ENCODE data around the gene CPNE7. TPM values are rescaled to one million over a fixed set of nuclear protein-coding genes. Genes with fewer than 3 reads are reported as not detected.

Gene CPNE7
- polyA plus RNA-seq, 1 donor from 2014 or later, result 0.15 TPM

DNA sequence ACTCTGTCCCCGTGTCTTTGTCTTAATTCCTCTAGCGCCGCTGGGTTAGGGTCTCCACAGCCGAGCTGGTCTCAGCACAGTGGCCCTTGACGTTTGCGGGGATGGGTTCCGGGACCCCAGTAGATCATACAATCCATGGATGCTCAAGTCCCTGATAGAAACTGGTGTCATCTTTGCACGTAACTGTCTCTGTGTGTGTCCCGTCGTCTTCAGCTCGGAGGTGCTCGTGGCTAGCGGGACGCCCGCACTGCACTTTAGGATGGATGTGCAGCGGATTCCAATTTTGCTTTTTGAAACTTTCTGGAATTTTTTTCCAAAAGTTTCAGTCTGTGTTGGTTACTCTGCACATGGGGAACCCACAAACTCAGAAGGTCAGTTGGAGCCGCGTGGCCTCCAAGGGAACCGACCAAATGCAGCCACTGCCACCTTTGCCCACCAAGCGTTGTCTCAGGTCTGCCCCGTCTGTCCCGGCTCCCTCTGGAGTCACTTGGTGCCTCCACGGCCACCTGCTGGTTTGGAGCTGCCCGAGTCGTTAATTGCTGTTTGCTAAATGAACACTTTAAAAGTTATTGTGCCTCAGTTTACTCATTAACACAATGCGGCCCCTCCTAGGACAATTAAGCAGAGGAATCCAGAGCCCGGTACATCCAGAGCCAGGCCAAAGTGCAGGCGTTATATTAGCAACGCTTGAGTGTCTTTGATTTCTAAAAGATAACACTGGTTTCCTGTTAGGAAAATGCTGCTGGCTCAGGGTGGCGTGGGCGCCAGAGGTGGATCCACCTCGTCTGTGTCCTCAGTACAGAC is 32.6 kb downstream of the CPNE7 start:
- Histone ChIP-seq H3K36me3 (ENCODE audit: insufficient read depth, low read length) (no peaks in the 10 kb centered on the region), H3K4me2 (ENCODE audit: low read length) (no peak overlapping the region), H3K9ac (ENCODE audit: low read length) (no peak overlapping the region), H3K4me3 (ENCODE audit: low read length) (no peak overlapping the region), H3K27ac (ENCODE audit: low read length) (no peak overlapping the region), H3F3A (ENCODE audit: insufficient read depth, low read length, poor library complexity, severe bottlenecking) (no peaks in the 10 kb centered on the region), H3K27me3 (ENCODE audit: insufficient read depth, low read depth, low read length) (no peaks in the 10 kb centered on the region), H3K9me3 (ENCODE audit: low read length) (no peaks in the 10 kb centered on the region), H3K9me2 (ENCODE audit: insufficient read depth, low read length) (no peaks in the 10 kb centered on the region), H2AFZ (ENCODE audit: low read depth, low read length) (no peak overlapping the region), H3K79me2 (replicated peaks; ENCODE audit: insufficient read depth, low read length) (no peaks in the 10 kb centered on the region), H4K20me1 (ENCODE audit: insufficient read depth) (no peaks in the 10 kb centered on the region)
- TF ChIP-seq SMC3 (conservative IDR thresholded peaks at IDR 0.05; ENCODE audit: poor library complexity), result no peak
- TF ChIP-seq, protein P1, sequence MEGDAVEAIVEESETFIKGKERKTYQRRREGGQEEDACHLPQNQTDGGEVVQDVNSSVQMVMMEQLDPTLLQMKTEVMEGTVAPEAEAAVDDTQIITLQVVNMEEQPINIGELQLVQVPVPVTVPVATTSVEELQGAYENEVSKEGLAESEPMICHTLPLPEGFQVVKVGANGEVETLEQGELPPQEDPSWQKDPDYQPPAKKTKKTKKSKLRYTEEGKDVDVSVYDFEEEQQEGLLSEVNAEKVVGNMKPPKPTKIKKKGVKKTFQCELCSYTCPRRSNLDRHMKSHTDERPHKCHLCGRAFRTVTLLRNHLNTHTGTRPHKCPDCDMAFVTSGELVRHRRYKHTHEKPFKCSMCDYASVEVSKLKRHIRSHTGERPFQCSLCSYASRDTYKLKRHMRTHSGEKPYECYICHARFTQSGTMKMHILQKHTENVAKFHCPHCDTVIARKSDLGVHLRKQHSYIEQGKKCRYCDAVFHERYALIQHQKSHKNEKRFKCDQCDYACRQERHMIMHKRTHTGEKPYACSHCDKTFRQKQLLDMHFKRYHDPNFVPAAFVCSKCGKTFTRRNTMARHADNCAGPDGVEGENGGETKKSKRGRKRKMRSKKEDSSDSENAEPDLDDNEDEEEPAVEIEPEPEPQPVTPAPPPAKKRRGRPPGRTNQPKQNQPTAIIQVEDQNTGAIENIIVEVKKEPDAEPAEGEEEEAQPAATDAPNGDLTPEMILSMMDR (IDR thresholded peaks at IDR 0.05; ENCODE audit: poor library complexity, severe bottlenecking), result no peak
- no peak for TF ChIP-seq EZH2 (IDR thresholded peaks at IDR 0.05; ENCODE audit: borderline replicate concordance, insufficient read depth, low read length, poor library complexity, severe bottlenecking)
- TF ChIP-seq POLR2AphosphoS5 (IDR thresholded peaks at IDR 0.05), result no peak
- TF ChIP-seq RAD21 (conservative IDR thresholded peaks at IDR 0.05), result no peak
- no peak for TF ChIP-seq TAF1 (IDR thresholded peaks at IDR 0.05; ENCODE audit: low read depth)
- no peak for TF ChIP-seq MXI1 (conservative IDR thresholded peaks at IDR 0.05; ENCODE audit: poor library complexity, severe bottlenecking)
- TF ChIP-seq, protein P2, sequence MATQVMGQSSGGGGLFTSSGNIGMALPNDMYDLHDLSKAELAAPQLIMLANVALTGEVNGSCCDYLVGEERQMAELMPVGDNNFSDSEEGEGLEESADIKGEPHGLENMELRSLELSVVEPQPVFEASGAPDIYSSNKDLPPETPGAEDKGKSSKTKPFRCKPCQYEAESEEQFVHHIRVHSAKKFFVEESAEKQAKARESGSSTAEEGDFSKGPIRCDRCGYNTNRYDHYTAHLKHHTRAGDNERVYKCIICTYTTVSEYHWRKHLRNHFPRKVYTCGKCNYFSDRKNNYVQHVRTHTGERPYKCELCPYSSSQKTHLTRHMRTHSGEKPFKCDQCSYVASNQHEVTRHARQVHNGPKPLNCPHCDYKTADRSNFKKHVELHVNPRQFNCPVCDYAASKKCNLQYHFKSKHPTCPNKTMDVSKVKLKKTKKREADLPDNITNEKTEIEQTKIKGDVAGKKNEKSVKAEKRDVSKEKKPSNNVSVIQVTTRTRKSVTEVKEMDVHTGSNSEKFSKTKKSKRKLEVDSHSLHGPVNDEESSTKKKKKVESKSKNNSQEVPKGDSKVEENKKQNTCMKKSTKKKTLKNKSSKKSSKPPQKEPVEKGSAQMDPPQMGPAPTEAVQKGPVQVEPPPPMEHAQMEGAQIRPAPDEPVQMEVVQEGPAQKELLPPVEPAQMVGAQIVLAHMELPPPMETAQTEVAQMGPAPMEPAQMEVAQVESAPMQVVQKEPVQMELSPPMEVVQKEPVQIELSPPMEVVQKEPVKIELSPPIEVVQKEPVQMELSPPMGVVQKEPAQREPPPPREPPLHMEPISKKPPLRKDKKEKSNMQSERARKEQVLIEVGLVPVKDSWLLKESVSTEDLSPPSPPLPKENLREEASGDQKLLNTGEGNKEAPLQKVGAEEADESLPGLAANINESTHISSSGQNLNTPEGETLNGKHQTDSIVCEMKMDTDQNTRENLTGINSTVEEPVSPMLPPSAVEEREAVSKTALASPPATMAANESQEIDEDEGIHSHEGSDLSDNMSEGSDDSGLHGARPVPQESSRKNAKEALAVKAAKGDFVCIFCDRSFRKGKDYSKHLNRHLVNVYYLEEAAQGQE (IDR thresholded peaks at IDR 0.05; ENCODE audit: borderline replicate concordance), result no peak
- TF ChIP-seq EP300 (conservative IDR thresholded peaks at IDR 0.05; ENCODE audit: poor library complexity, severe bottlenecking), result no peak

GRCh38 chr16:89610108-89610453 is 34.5 kb downstream of the CPNE7 start:
- no peaks in the 10 kb centered on the region for H3K27me3 ChIP-seq (ENCODE audit: insufficient read depth, low read depth, low read length)
- no peaks in the 10 kb centered on the region for H3K36me3 ChIP-seq (ENCODE audit: insufficient read depth, low read length)
- H3K4me3 ChIP-seq (ENCODE audit: low read length), result no peak overlapping the region
- no peaks in the 10 kb centered on the region for H3K9me2 ChIP-seq (ENCODE audit: insufficient read depth, low read length)
- no peaks in the 10 kb centered on the region for H3K9me3 ChIP-seq (ENCODE audit: low read length)
- no peaks in the 10 kb centered on the region for H3F3A ChIP-seq (ENCODE audit: insufficient read depth, low read length, poor library complexity, severe bottlenecking)
- no peaks in the 10 kb centered on the region for H4K20me1 ChIP-seq (ENCODE audit: insufficient read depth)
- H3K9ac ChIP-seq (ENCODE audit: low read length), result no peak overlapping the region
- no peak overlapping the region for H2AFZ ChIP-seq (ENCODE audit: low read depth, low read length)
- H3K4me2 ChIP-seq (ENCODE audit: low read length), result no peak overlapping the region
- H3K79me2 ChIP-seq (replicated peaks; ENCODE audit: insufficient read depth, low read length), result no peaks in the 10 kb centered on the region
- no peak overlapping the region for H3K27ac ChIP-seq (ENCODE audit: low read length)
- TF ChIP-seq TAF1 (IDR thresholded peaks at IDR 0.05; ENCODE audit: low read depth) (no peak), POLR2AphosphoS5 (IDR thresholded peaks at IDR 0.05) (no peak), EZH2 (IDR thresholded peaks at IDR 0.05; ENCODE audit: borderline replicate concordance, insufficient read depth, low read length, poor library complexity, severe bottlenecking) (no peak), MXI1 (conservative IDR thresholded peaks at IDR 0.05; ENCODE audit: poor library complexity, severe bottlenecking) (no peak), SMC3 (conservative IDR thresholded peaks at IDR 0.05; ENCODE audit: poor library complexity) (no peak), RAD21 (conservative IDR thresholded peaks at IDR 0.05) (no peak), EP300 (conservative IDR thresholded peaks at IDR 0.05; ENCODE audit: poor library complexity, severe bottlenecking) (no peak)
- TF ChIP-seq, protein P2 (IDR thresholded peaks at IDR 0.05; ENCODE audit: borderline replicate concordance), result no peak
- TF ChIP-seq, protein P1 (IDR thresholded peaks at IDR 0.05; ENCODE audit: poor library complexity, severe bottlenecking), result no peak
